GM04504 (cell line): ENCODE results near the gene TRAPPC8.

Experiments used
- DNase-seq: peaks from one replicate; pipeline ENCODE4 v3.0.0-alpha.2; 2012; ENCODE audit warnings: low read depth

TRAPPC8 gene

GRCh38 chr18:31793531-31793930 lies 149.4 kb downstream of the TRAPPC8 start:
- DNase-seq = no peak

- no peak for DNase-seq
Observed at GRCh38 chr18:31792580-31792911, 150.4 kb downstream of the TRAPPC8 start.

GRCh38 chr18:31791817-31792579 lies 150.9 kb downstream of the TRAPPC8 start:
- DNase-seq = no peak

GRCh38 chr18:31789409-31789808 lies 153.5 kb downstream of the TRAPPC8 start:
- DNase-seq = no peak

- no peak for DNase-seq
Observed at GRCh38 chr18:31783059-31783458, 159.9 kb downstream of the TRAPPC8 start.
